Measurements from ENCODE around the gene USP9Y. TPM values are rescaled to one million over a fixed set of nuclear protein-coding genes. Genes with fewer than 3 reads are reported as not detected.

USP9Y gene
- total RNA-seq, 1 donor from 2014 or later = not detected

DNA sequence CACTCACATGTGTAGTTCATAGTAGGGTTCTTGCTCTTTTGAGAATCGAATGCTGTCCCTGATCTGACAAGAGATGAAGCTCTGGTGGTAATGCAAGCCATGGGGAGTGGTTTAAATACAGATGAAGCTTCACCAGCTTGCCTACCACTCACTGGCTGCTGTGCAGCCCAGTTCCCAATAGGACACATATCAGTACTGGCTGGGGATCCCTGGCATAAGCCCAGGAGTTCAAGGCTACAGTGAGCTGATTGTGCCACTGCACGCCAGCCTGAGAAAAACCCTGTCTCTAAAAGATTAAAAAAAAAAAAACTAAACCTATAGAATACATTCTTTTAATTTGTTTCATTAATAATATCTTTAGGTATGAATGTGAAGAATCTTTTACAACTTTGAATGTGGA is 136.5 kb downstream of the USP9Y start:
- H3K9me3 Mint-ChIP-seq = no peaks in the 10 kb centered on the region
- H3K4me1 Mint-ChIP-seq = no peaks in the 10 kb centered on the region
- no peak overlapping the region for H3K27ac Mint-ChIP-seq
- TF ChIP-seq, protein P1, sequence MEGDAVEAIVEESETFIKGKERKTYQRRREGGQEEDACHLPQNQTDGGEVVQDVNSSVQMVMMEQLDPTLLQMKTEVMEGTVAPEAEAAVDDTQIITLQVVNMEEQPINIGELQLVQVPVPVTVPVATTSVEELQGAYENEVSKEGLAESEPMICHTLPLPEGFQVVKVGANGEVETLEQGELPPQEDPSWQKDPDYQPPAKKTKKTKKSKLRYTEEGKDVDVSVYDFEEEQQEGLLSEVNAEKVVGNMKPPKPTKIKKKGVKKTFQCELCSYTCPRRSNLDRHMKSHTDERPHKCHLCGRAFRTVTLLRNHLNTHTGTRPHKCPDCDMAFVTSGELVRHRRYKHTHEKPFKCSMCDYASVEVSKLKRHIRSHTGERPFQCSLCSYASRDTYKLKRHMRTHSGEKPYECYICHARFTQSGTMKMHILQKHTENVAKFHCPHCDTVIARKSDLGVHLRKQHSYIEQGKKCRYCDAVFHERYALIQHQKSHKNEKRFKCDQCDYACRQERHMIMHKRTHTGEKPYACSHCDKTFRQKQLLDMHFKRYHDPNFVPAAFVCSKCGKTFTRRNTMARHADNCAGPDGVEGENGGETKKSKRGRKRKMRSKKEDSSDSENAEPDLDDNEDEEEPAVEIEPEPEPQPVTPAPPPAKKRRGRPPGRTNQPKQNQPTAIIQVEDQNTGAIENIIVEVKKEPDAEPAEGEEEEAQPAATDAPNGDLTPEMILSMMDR (IDR thresholded peaks at IDR 0.05; ENCODE audit: unreplicated experiment) = no peak
- no peaks in the 10 kb centered on the region for H3K27me3 Mint-ChIP-seq (ENCODE audit: low read depth)
- no peaks in the 10 kb centered on the region for H3K36me3 Mint-ChIP-seq
- no peak overlapping the region for H3K4me3 Mint-ChIP-seq
- DNase-seq (ENCODE audit: low spot score in 2 of 2, unreplicated experiment in 2 of 2) = no peak

DNA sequence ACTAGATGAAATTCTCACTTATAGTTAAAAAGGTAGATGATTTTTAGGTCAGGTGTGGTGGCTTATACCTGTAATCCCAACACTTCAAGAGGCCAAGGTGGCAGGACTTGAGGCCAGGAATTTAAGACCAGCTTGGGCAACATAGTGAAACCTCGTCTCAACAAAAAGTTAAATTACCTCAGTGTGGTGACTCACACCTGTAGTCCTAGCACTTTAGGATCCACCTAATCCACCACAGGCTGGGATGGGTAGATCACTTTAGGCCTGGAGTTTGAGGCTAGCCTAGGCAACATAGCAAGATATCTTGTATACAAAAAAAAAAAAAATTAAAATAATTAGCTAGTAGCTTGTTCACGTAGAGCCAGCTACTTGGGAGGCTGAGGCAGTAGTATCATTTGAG is 140.3 kb downstream of the USP9Y start:
- Mint-ChIP-seq H3K9me3 (no peaks in the 10 kb centered on the region), H3K4me3 (no peak overlapping the region), H3K4me1 (no peaks in the 10 kb centered on the region), H3K36me3 (no peaks in the 10 kb centered on the region), H3K27ac (no peak overlapping the region), H3K27me3 (ENCODE audit: low read depth) (no peaks in the 10 kb centered on the region)
- TF ChIP-seq, protein P1 (IDR thresholded peaks at IDR 0.05; ENCODE audit: unreplicated experiment) = no peak
- no peak for DNase-seq (ENCODE audit: low spot score in 2 of 2, unreplicated experiment in 2 of 2)

DNA sequence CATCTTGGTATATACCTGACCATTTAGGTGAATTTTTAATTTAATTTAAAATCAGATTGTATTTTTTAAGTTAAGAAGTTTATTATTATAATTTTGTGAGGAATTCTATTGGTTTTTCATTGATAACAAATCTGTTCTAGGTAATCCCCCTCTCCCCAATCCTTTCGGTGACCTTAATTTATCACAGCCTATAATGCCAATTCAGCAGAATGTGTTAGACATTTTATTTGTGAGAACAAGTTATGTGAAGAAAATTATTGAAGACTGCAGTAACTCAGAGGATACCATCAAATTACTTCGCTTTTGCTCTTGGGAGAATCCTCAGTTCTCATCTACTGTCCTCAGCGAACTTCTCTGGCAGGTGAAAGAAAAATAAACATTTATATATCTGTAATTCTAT is 145.8 kb downstream of the USP9Y start:
- no peak for DNase-seq (ENCODE audit: low spot score in 2 of 2, unreplicated experiment in 2 of 2)
- Mint-ChIP-seq H3K27ac (no peak overlapping the region), H3K9me3 (no peaks in the 10 kb centered on the region), H3K4me3 (no peak overlapping the region), H3K36me3 (no peaks in the 10 kb centered on the region), H3K27me3 (ENCODE audit: low read depth) (no peaks in the 10 kb centered on the region), H3K4me1 (no peaks in the 10 kb centered on the region)
- TF ChIP-seq, protein P1 (IDR thresholded peaks at IDR 0.05; ENCODE audit: unreplicated experiment) = no peak

DNA sequence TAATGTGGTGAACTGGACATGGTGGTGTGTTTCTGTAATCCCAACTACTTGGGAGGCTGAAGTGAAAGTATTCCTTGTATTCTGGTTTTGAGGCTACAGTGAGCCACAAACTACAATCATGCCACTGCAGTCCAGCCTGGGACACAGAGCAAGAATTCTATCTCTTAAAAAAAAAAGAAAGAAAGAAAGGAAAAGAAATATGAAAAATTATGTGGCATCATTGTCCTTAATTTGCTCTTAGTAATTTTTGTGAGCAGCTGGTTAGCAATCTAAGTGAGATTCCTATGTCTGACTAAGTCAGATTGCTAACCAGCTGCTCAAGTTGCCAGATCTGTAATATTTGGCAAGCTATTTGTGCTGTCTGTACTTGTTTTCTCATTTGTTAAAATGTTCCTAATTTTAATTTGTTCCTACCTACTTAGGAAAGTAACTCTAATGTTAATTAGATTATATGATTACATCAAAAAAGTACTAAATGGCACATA is 154.8 kb downstream of the USP9Y start:
- Mint-ChIP-seq H3K4me3 (no peak overlapping the region), H3K9me3 (no peaks in the 10 kb centered on the region), H3K36me3 (no peaks in the 10 kb centered on the region), H3K27ac (no peak overlapping the region), H3K4me1 (no peaks in the 10 kb centered on the region), H3K27me3 (ENCODE audit: low read depth) (no peaks in the 10 kb centered on the region)
- DNase-seq (ENCODE audit: low spot score in 2 of 2, unreplicated experiment in 2 of 2) = no peak
- TF ChIP-seq, protein P1 (IDR thresholded peaks at IDR 0.05; ENCODE audit: unreplicated experiment) = no peak

DNA sequence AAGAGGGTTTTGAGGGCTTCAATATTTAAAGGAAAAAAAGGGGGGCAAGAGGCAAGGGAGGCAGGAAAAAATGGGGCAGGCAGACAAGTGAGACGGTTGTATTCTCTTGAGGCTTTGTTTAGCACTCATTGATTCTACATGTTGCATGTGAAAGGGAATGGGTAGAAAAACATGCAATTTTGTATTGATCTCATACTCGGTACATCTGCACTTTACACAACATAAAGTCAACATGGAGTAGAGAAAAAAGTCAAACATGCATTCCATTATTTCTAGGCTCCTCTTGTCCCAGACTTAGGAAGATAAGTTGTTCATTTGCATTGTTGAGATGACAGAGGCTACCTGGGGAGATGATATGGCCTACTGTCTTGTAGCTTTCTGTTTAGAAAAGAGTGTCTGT is 166.9 kb downstream of the USP9Y start:
- Mint-ChIP-seq H3K4me3 (no peak overlapping the region), H3K4me1 (no peaks in the 10 kb centered on the region), H3K27me3 (ENCODE audit: low read depth) (no peaks in the 10 kb centered on the region), H3K9me3 (no peaks in the 10 kb centered on the region), H3K27ac (no peak overlapping the region), H3K36me3 (no peaks in the 10 kb centered on the region)
- no peak for DNase-seq (ENCODE audit: low spot score in 2 of 2, unreplicated experiment in 2 of 2)
- TF ChIP-seq, protein P1 (IDR thresholded peaks at IDR 0.05; ENCODE audit: unreplicated experiment) = no peak

DNA sequence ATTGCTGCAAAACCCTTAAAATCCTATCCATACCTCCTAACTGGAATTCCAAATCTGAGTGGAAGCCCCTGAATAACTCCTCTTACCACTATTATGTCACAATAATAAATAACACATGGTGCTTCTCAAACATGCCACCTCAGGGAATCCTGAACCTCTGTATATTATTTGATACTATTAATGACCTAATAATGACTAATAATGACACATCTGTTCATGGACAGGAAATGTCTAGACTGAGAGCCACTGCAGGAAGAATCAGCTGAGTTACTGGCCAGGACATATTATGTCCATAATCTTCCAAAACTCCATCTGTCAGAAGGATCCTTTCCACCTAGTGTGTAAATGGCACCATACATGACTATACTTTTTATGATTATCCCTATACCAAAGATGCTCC is 195.9 kb downstream of the USP9Y start:
- no peaks in the 10 kb centered on the region for H3K4me1 Mint-ChIP-seq
- H3K4me3 Mint-ChIP-seq = no peak overlapping the region
- H3K27ac Mint-ChIP-seq = no peak overlapping the region
- no peak for DNase-seq (ENCODE audit: low spot score in 2 of 2, unreplicated experiment in 2 of 2)
- no peaks in the 10 kb centered on the region for H3K27me3 Mint-ChIP-seq (ENCODE audit: low read depth)
- H3K36me3 Mint-ChIP-seq = no peaks in the 10 kb centered on the region
- no peaks in the 10 kb centered on the region for H3K9me3 Mint-ChIP-seq
- TF ChIP-seq, protein P1 (IDR thresholded peaks at IDR 0.05; ENCODE audit: unreplicated experiment) = no peak
